Ovary (tissue), 9 donors: Measurements from ENCODE around the gene PTOV1. TPM values are rescaled to one million over a fixed set of nuclear protein-coding genes. Genes with fewer than 3 reads are reported as not detected.

ENCODE experiments used
- DNase-seq, 5 donors: peaks; one replicate each; pipeline ENCODE4 v3.0.0-alpha.2; 2019 to 2020
- H3K27ac ChIP-seq, 2 donors: fragments of 200-600 bp; one replicate each; pipeline versions ENCODE4 v1.5.1 to v1.8.0; 2019 to 2022
- H3K27me3 ChIP-seq: fragments of 200-600 bp; one replicate; pipeline ENCODE4 v1.8.0; 2022
- H3K36me3 ChIP-seq: fragments of 200-600 bp; sonication (generic); one replicate; pipeline ENCODE4 v1.5.1; 2019
- H3K4me1 ChIP-seq: one replicate; pipeline ENCODE4 v1.8.1; 2013; ENCODE audit warnings: mild to moderate bottlenecking, moderate library complexity; ENCODE audit not compliant: insufficient read depth
- H3K4me3 ChIP-seq: fragments of 200-600 bp; sonication (generic); one replicate; pipeline ENCODE4 v1.5.1; 2017
- H3K9me3 ChIP-seq, 2 donors: fragments of 200-600 bp in 1 of 2; sonication (generic) in 1 of 2; one replicate each; pipeline versions ENCODE4 v1.5.1 to v1.8.1; 2013 to 2019; ENCODE audit warnings: mild to moderate bottlenecking in 1 of 2, moderate library complexity in 1 of 2
- EP300 ChIP-seq: sonication (generic); formaldehyde crosslinking; IDR thresholded peaks from one replicate; pipeline ENCODE4 v1.6.1; 2017; ENCODE audit warnings: antibody characterized with exemption
- POLR2A ChIP-seq: fragments of 450-650 bp; IDR thresholded peaks from one replicate; pipeline ENCODE4 v1.6.1; 2017; ENCODE audit warnings: antibody characterized with exemption, mild to moderate bottlenecking, moderate library complexity
- WGBS, 3 donors: extraction: QIAGEN DNeasy Blood & Tissue Kit in 1 of 3; methylation state at CpG; one replicate each; pipeline versions ENCODE4 v1.1.5 to v1.1.7; 2013 to 2017; 5-methylcytosine and 5-hydroxymethylcytosine counted together
- intact Hi-C, 4 donors: fragments of 100-400 bp; cut with DNase I; formaldehyde crosslinking; loops; one replicate each; pipeline versions ENCODE4 v1.11.0 to v1.15.1; 2022 to 2023
- polyA plus RNA-seq, 2 donors: library from polyadenylated mRNA; stranded (reverse); fragments of 200-250 nt in 1 of 2; fragments of 350-450 nt in 1 of 2; fragmentation: Illumina TruSeq in 1 of 2; extraction: RNeasy Lipid Tissue Mini Kit (QIAGEN cat#74804) in 1 of 2; gene quantifications; one replicate each; pipeline ENCODE4 v1.2.3, GENCODE V29; 2013 to 2014
- total RNA-seq, 7 donors: library from RNA; depleted of rRNA in 2 of 7; stranded (reverse); fragments of >200 nt in 2 of 7; fragmentation: NEBNext Ultra II Directional in 3 of 7; extraction: Animal tissue kit (Norgen Biotek cat#: 25700) in 3 of 7; gene quantifications; one replicate each; pipeline versions ENCODE4 v1.1.0 to v1.2.4, GENCODE V29; 2016 to 2023
- TF ChIP-seq, protein P1 (sequence below), 3 donors: fragments of 450-650 bp in 2 of 3; fragments of 200-600 bp in 1 of 3; IDR thresholded peaks; one replicate each; pipeline versions ENCODE4 v1.5.1 to v1.8.0; 2016 to 2022; ENCODE audit warnings: antibody characterized with exemption in 3 of 3, mild to moderate bottlenecking in 1 of 3
- donor health status: DM: no; HTN: no; CAD: no; lungs with moderate emphysema.
- donor health status: DM: no; HTN: no; CAD: no.
- donor health status: Bipolar disorder and iron deficiency.
- donor health status: DM: yes; HTN: yes; CAD: no.
- donor health status: DM: no; HTN: no; CAD: no.
- donor health status: DM: yes; HTN: yes; CAD: no.

PTOV1 gene
- total and polyA plus RNA-seq, 9 donors: 22.2 to 256 (median 186) TPM

DNA sequence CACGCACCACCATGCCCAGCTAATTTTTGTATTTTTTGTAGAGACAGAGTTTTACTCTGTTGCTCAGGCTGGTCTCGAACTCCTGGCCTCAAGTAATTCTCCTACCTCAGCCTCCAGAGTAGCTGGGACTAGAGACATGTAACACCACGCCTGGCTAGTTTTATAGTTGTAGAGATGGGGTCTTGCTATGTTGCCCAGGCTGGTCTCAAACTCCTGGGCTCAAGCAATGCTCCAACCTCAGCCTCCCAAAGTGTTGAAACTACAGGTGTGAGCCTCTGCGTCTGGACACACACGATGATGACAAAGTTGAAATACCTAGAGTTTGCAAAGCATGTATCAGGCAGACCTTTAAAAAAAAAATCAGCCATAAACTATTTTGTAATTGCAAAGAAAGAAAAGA, 4.6 kb upstream of the PTOV1 start:
- 76 to 83% (median 79%) methylated on average over 5 of the region's 5 CpGs for WGBS, 3 donors
- H3K36me3 ChIP-seq: no peaks in the 10 kb centered on the region
- H3K27ac ChIP-seq: no peak overlapping the region
- no peaks in the 10 kb centered on the region for H3K9me3 ChIP-seq
- peaks cover 2% of the 10 kb centered on the region for H3K4me1 ChIP-seq
- H3K4me3 ChIP-seq: no peak overlapping the region
- DNase-seq: no peak
- no peak for TF ChIP-seq EP300
- TF ChIP-seq, protein P1, sequence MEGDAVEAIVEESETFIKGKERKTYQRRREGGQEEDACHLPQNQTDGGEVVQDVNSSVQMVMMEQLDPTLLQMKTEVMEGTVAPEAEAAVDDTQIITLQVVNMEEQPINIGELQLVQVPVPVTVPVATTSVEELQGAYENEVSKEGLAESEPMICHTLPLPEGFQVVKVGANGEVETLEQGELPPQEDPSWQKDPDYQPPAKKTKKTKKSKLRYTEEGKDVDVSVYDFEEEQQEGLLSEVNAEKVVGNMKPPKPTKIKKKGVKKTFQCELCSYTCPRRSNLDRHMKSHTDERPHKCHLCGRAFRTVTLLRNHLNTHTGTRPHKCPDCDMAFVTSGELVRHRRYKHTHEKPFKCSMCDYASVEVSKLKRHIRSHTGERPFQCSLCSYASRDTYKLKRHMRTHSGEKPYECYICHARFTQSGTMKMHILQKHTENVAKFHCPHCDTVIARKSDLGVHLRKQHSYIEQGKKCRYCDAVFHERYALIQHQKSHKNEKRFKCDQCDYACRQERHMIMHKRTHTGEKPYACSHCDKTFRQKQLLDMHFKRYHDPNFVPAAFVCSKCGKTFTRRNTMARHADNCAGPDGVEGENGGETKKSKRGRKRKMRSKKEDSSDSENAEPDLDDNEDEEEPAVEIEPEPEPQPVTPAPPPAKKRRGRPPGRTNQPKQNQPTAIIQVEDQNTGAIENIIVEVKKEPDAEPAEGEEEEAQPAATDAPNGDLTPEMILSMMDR (IDR thresholded peaks at IDR 0.05): no peak
- no peak for TF ChIP-seq POLR2A
- intact Hi-C loops: no loop called here
- no peaks in the 10 kb centered on the region for H3K27me3 ChIP-seq

- Histone ChIP-seq H3K4me1 (peaks cover 4% of the 10 kb centered on the region), H3K27me3 (no peaks in the 10 kb centered on the region), H3K27ac (no peak overlapping the region), H3K9me3 (no peaks in the 10 kb centered on the region), H3K4me3 (no peak overlapping the region), H3K36me3 (no peaks in the 10 kb centered on the region)
- no peak for DNase-seq
- intact Hi-C loops: no loop called here
- 87 to 89% (median 87%) methylated on average over 10 of the region's 10 CpGs for WGBS, 3 donors
- TF ChIP-seq POLR2A: no peak
- no peak for TF ChIP-seq EP300
- TF ChIP-seq, protein P1 (IDR thresholded peaks at IDR 0.05): no peak
Measured at GRCh38 chr19:49847731-49848696, 2.9 kb upstream of the PTOV1 start.

- DNase-seq: no peak
- TF ChIP-seq, protein P1 (IDR thresholded peaks at IDR 0.05): no peak
- TF ChIP-seq POLR2A (no peak), EP300 (no peak)
- H3K4me3 ChIP-seq: no peak overlapping the region
- H3K27ac ChIP-seq: no peak overlapping the region
- peaks cover 5% of the 10 kb centered on the region for H3K4me1 ChIP-seq
- intact Hi-C loops: no loop called here
- H3K9me3 ChIP-seq: no peaks in the 10 kb centered on the region
- WGBS, 3 donors: 89 to 94% (median 89%) methylated on average over 3 of the region's 3 CpGs
- no peaks in the 10 kb centered on the region for H3K36me3 ChIP-seq
- H3K27me3 ChIP-seq: no peaks in the 10 kb centered on the region
Measured at GRCh38 chr19:49848938-49849337, 2.0 kb upstream of the PTOV1 start.

GRCh38 chr19:49849433-49850220, 1.3 kb upstream of the PTOV1 start:
- intact Hi-C loops: loop anchor here in 1 of 4 donors (5.0 kb wide), 1 partner anchor 32 kb away; the partner anchor contains the start of gene MED25
- Histone ChIP-seq H3K27me3 (no peaks in the 10 kb centered on the region), H3K36me3 (no peaks in the 10 kb centered on the region), H3K4me3 (no peak overlapping the region), H3K9me3 (no peaks in the 10 kb centered on the region), H3K4me1 (peaks cover 5% of the 10 kb centered on the region), H3K27ac (no peak overlapping the region)
- WGBS, 3 donors: 89 to 93% (median 89%) methylated on average over 15 of the region's 15 CpGs
- TF ChIP-seq EP300 (no peak), POLR2A (no peak)
- TF ChIP-seq, protein P1 (IDR thresholded peaks at IDR 0.05): no peak
- DNase-seq: no peak
